IPS-20b (cell line): ENCODE measurements around the gene CNIH2.
"Not testable (repeated sequence)": the region's sequence is repeated elsewhere in the genome, so short reads cannot be mapped to it uniquely, and the experiment has no call there.

Experiments used
- H3K27ac ChIP-seq: one replicate; pipeline ENCODE4 v1.5.1; 2013; ENCODE audit warnings: low read length
- H3K27me3 ChIP-seq: 2 replicates; pipeline ENCODE4 v1.6.1; 2013; ENCODE audit warnings: mild to moderate bottlenecking, low read length, inconsistent platforms; ENCODE audit not compliant: insufficient read depth
- H3K36me3 ChIP-seq: 2 replicates; pipeline ENCODE4 v1.6.1; 2013; ENCODE audit warnings: low read depth, mild to moderate bottlenecking, inconsistent platforms, low read length, moderate library complexity; ENCODE audit not compliant: insufficient read depth
- H3K4me1 ChIP-seq: 2 replicates; pipeline ENCODE4 v1.6.1; 2013; ENCODE audit warnings: mild to moderate bottlenecking, control low read depth, inconsistent platforms, low read length, moderate library complexity; ENCODE audit not compliant: insufficient read depth
- H3K4me3 ChIP-seq: 2 replicates; pipeline ENCODE4 v1.5.1; 2013; ENCODE audit warnings: mild to moderate bottlenecking, low read length, inconsistent platforms
- H3K9ac ChIP-seq: 2 replicates; pipeline ENCODE4 v1.6.1; 2013; ENCODE audit warnings: low read depth, mild to moderate bottlenecking, inconsistent platforms, low read length, moderate library complexity
- H3K9me3 ChIP-seq: 2 replicates; pipeline ENCODE4 v1.6.1; 2013; ENCODE audit warnings: mild to moderate bottlenecking, low read depth, low read length, inconsistent platforms; ENCODE audit not compliant: insufficient read depth

CNIH2 gene

GRCh38 chr11:66317723-66318599 is 40.0 kb downstream of the CNIH2 start:
- H3K27ac ChIP-seq: peak overlapping the region; percentile 34
- no peaks in the 10 kb centered on the region for H3K36me3 ChIP-seq
- peak overlapping the region; percentile 55; the same call in 1 of the 2 replicates for H3K9ac ChIP-seq
- H3K4me1 ChIP-seq: peaks cover 19% of the 10 kb centered on the region
- H3K4me3 ChIP-seq: peak overlapping the region; percentile 12; the same call in 1 of the 2 replicates
- peaks cover 14% of the 10 kb centered on the region for H3K27me3 ChIP-seq
- no peaks in the 10 kb centered on the region for H3K9me3 ChIP-seq

GRCh38 chr11:66318600-66318970 is 40.6 kb downstream of the CNIH2 start:
- Histone ChIP-seq H3K4me1 (peaks cover 19% of the 10 kb centered on the region), H3K4me3 (no peak overlapping the region)

GRCh38 chr11:66320289-66320688 is 42.3 kb downstream of the CNIH2 start:
- H3K27ac ChIP-seq, H3K36me3 ChIP-seq, H3K4me3 ChIP-seq, H3K9ac ChIP-seq, H3K9me3 ChIP-seq: not testable (repeated sequence)
- Histone ChIP-seq H3K4me1 (peaks cover 14% of the 10 kb centered on the region), H3K27me3 (peaks cover 14% of the 10 kb centered on the region)

More at GRCh38 chr11:66318600-66318970, 40.6 kb downstream of the CNIH2 start:
- Histone ChIP-seq H3K9me3 (no peaks in the 10 kb centered on the region), H3K36me3 (no peaks in the 10 kb centered on the region), H3K27me3 (peaks cover 14% of the 10 kb centered on the region), H3K27ac (peak overlapping the region; percentile 34), H3K9ac (peak overlapping the region; percentile 55; the same call in 1 of the 2 replicates)

GRCh38 chr11:66320748-66321147 is 42.8 kb downstream of the CNIH2 start:
- H3K27me3 ChIP-seq, H3K9ac ChIP-seq, H3K36me3 ChIP-seq, H3K27ac ChIP-seq, H3K4me3 ChIP-seq, H3K9me3 ChIP-seq: not testable (repeated sequence)
- H3K4me1 ChIP-seq: peaks cover 14% of the 10 kb centered on the region

GRCh38 chr11:66321606-66322005 is 43.6 kb downstream of the CNIH2 start:
- Histone ChIP-seq H3K27ac (no peak overlapping the region), H3K27me3 (0 out of 2 replicates have a peak, but pooled peaks cover 1% of the 10 kb centered on the region), H3K9me3 (no peaks in the 10 kb centered on the region), H3K36me3 (no peaks in the 10 kb centered on the region), H3K4me1 (peaks cover 14% of the 10 kb centered on the region), H3K4me3 (no peak overlapping the region), H3K9ac (no peak overlapping the region)

GRCh38 chr11:66322732-66323427 is 44.9 kb downstream of the CNIH2 start:
- no peak overlapping the region for H3K27ac ChIP-seq
- H3K4me3 ChIP-seq: no peak overlapping the region
- H3K27me3 ChIP-seq: peaks cover 8% of the 10 kb centered on the region
- no peak overlapping the region for H3K9ac ChIP-seq
- H3K9me3 ChIP-seq: no peaks in the 10 kb centered on the region
- peaks cover 7% of the 10 kb centered on the region for H3K4me1 ChIP-seq
- H3K36me3 ChIP-seq: no peaks in the 10 kb centered on the region

GRCh38 chr11:66323684-66324083 is 45.7 kb downstream of the CNIH2 start:
- no peak overlapping the region for H3K9ac ChIP-seq
- H3K36me3 ChIP-seq: no peaks in the 10 kb centered on the region
- H3K4me3 ChIP-seq: no peak overlapping the region
- H3K9me3 ChIP-seq: no peaks in the 10 kb centered on the region
- no peak overlapping the region for H3K27ac ChIP-seq
- peaks cover 3% of the 10 kb centered on the region; the same call in 1 of the 2 replicates for H3K4me1 ChIP-seq
- H3K27me3 ChIP-seq: peaks cover 11% of the 10 kb centered on the region

GRCh38 chr11:66324664-66325063 is 46.7 kb downstream of the CNIH2 start:
- Histone ChIP-seq H3K9me3 (no peaks in the 10 kb centered on the region), H3K27me3 (peaks cover 11% of the 10 kb centered on the region), H3K27ac (no peak overlapping the region), H3K36me3 (no peaks in the 10 kb centered on the region), H3K9ac (no peak overlapping the region), H3K4me1 (peaks cover 4% of the 10 kb centered on the region; the same call in 1 of the 2 replicates), H3K4me3 (no peak overlapping the region)

GRCh38 chr11:66325263-66325671 is 47.3 kb downstream of the CNIH2 start:
- Histone ChIP-seq H3K4me3 (no peak overlapping the region), H3K9ac (no peak overlapping the region), H3K4me1 (peaks cover 4% of the 10 kb centered on the region; the same call in 1 of the 2 replicates), H3K36me3 (no peaks in the 10 kb centered on the region), H3K9me3 (no peaks in the 10 kb centered on the region), H3K27ac (no peak overlapping the region), H3K27me3 (peaks cover 11% of the 10 kb centered on the region)

GRCh38 chr11:66326261-66327111 is 48.5 kb downstream of the CNIH2 start:
- H3K27me3 ChIP-seq: peaks cover 11% of the 10 kb centered on the region
- H3K4me3 ChIP-seq: no peak overlapping the region
- H3K4me1 ChIP-seq: peaks cover 4% of the 10 kb centered on the region; the same call in 1 of the 2 replicates
- no peaks in the 10 kb centered on the region for H3K9me3 ChIP-seq
- H3K9ac ChIP-seq: no peak overlapping the region
- no peak overlapping the region for H3K27ac ChIP-seq
- H3K36me3 ChIP-seq: no peaks in the 10 kb centered on the region
